Measurements from ENCODE around the gene PTPRM. TPM values are rescaled to one million over a fixed set of nuclear protein-coding genes. Genes with fewer than 3 reads are reported as not detected.

PTPRM gene
- total RNA-seq, 1 experiment from 2014 or later: 100.0 TPM

- no peak overlapping the region for H3K4me3 Mint-ChIP-seq (ENCODE audit: unreplicated experiment)
- H3K9me3 Mint-ChIP-seq (ENCODE audit: unreplicated experiment): no peaks in the 10 kb centered on the region
- Histone ChIP-seq H3K4me1 (peaks cover 6% of the 10 kb centered on the region), H3K4me3 (ENCODE audit: low read depth, low read length) (no peak overlapping the region), H3K36me3 (ENCODE audit: control insufficient read depth, insufficient read depth, low read length) (no peaks in the 10 kb centered on the region), H3K27me3 (replicated peaks; ENCODE audit: control insufficient read depth, insufficient read depth, low read length) (no peaks in the 10 kb centered on the region), H3K9me3 (no peaks in the 10 kb centered on the region)
- no peaks in the 10 kb centered on the region for H3K27me3 Mint-ChIP-seq (ENCODE audit: insufficient read depth, unreplicated experiment)
- H3K4me1 Mint-ChIP-seq (ENCODE audit: low read depth, unreplicated experiment): peaks cover 6% of the 10 kb centered on the region
- peaks cover 29% of the 10 kb centered on the region for H3K36me3 Mint-ChIP-seq (ENCODE audit: insufficient read depth, unreplicated experiment)
- no peak for DNase-seq
- H3K27ac Mint-ChIP-seq (ENCODE audit: unreplicated experiment): no peak overlapping the region
- BruUV-seq (replicated peaks): no TSS peak
- no peak for TF ChIP-seq CTCF (IDR thresholded peaks at IDR 0.05; ENCODE audit: insufficient read depth in 1 of 2, low read depth in 1 of 2, low read length in 1 of 2, severe bottlenecking in 1 of 2, unreplicated experiment in 1 of 2)
- POLR2A ChIA-PET: no interaction called here
- CTCF ChIA-PET: interaction anchor here (0.5 kb wide), 1 partner anchor 17 kb away, joined by 3 read pairs; no protein-coding TSS in a partner anchor
- intact Hi-C loops (cut with micrococcal nuclease; ENCODE audit: unreplicated experiment): no loop called here
Measured at GRCh38 chr18:7772510-7772888, 205.4 kb downstream of the PTPRM start.

DNA sequence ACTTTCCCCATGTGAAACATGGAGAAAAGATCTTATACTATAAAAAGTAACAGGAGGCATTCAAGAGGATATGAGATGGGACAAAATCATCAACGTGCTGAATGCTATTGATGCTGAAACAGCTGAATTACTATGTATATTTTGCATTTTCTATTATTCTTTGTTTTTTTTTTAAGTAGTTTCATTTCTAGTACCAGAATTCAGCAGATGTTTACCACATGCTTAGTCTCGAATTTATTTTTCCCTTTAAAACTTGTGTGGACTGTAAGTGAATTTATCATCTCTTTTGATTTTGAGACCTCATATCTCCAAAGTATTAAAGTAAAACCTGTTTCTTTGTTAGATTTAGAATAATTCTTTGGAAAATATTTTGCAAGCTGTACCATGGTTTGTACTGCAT lies 205.8 kb downstream of the PTPRM start:
- Mint-ChIP-seq H3K27me3 (ENCODE audit: insufficient read depth, unreplicated experiment) (no peaks in the 10 kb centered on the region), H3K9me3 (ENCODE audit: unreplicated experiment) (no peaks in the 10 kb centered on the region), H3K4me1 (ENCODE audit: low read depth, unreplicated experiment) (peaks cover 6% of the 10 kb centered on the region), H3K27ac (ENCODE audit: unreplicated experiment) (no peak overlapping the region), H3K4me3 (ENCODE audit: unreplicated experiment) (no peak overlapping the region), H3K36me3 (ENCODE audit: insufficient read depth, unreplicated experiment) (peaks cover 29% of the 10 kb centered on the region)
- ChIA-PET POLR2A (no interaction called here), CTCF (no interaction called here)
- Histone ChIP-seq H3K4me3 (ENCODE audit: low read depth, low read length) (no peak overlapping the region), H3K36me3 (ENCODE audit: control insufficient read depth, insufficient read depth, low read length) (no peaks in the 10 kb centered on the region), H3K9me3 (no peaks in the 10 kb centered on the region), H3K27me3 (replicated peaks; ENCODE audit: control insufficient read depth, insufficient read depth, low read length) (no peaks in the 10 kb centered on the region), H3K4me1 (peaks cover 6% of the 10 kb centered on the region)
- DNase-seq: no peak
- no peak for TF ChIP-seq CTCF (IDR thresholded peaks at IDR 0.05; ENCODE audit: insufficient read depth in 1 of 2, low read depth in 1 of 2, low read length in 1 of 2, severe bottlenecking in 1 of 2, unreplicated experiment in 1 of 2)
- BruUV-seq (replicated peaks): no TSS peak
- intact Hi-C loops (cut with micrococcal nuclease; ENCODE audit: unreplicated experiment): no loop called here

- Histone ChIP-seq H3K4me3 (ENCODE audit: low read depth, low read length) (no peak overlapping the region), H3K4me1 (peaks cover 6% of the 10 kb centered on the region), H3K36me3 (ENCODE audit: control insufficient read depth, insufficient read depth, low read length) (no peaks in the 10 kb centered on the region), H3K9me3 (no peaks in the 10 kb centered on the region), H3K27me3 (replicated peaks; ENCODE audit: control insufficient read depth, insufficient read depth, low read length) (no peaks in the 10 kb centered on the region)
- intact Hi-C loops (cut with micrococcal nuclease; ENCODE audit: unreplicated experiment): no loop called here
- Mint-ChIP-seq H3K9me3 (ENCODE audit: unreplicated experiment) (no peaks in the 10 kb centered on the region), H3K36me3 (ENCODE audit: insufficient read depth, unreplicated experiment) (peaks cover 42% of the 10 kb centered on the region), H3K4me3 (ENCODE audit: unreplicated experiment) (no peak overlapping the region), H3K4me1 (ENCODE audit: low read depth, unreplicated experiment) (peaks cover 6% of the 10 kb centered on the region), H3K27ac (ENCODE audit: unreplicated experiment) (no peak overlapping the region), H3K27me3 (ENCODE audit: insufficient read depth, unreplicated experiment) (no peaks in the 10 kb centered on the region)
- ChIA-PET CTCF (no interaction called here), POLR2A (no interaction called here)
- no TSS peak for BruUV-seq (replicated peaks)
- no peak for DNase-seq
- TF ChIP-seq CTCF (IDR thresholded peaks at IDR 0.05; ENCODE audit: insufficient read depth in 1 of 2, low read depth in 1 of 2, low read length in 1 of 2, severe bottlenecking in 1 of 2, unreplicated experiment in 1 of 2): no peak
Measured at GRCh38 chr18:7775128-7775527, 208.0 kb downstream of the PTPRM start.

All from Caco-2 (cell line).